GM19324 (cell line): ENCODE data around the gene ZNF138.
"Not testable (repeated sequence)": the region's sequence is repeated elsewhere in the genome, so short reads cannot be mapped to it uniquely, and the experiment has no call there.

Source experiments
- ATAC-seq: cut with Tn5 transposase; IDR thresholded peaks from one replicate; pipeline ENCODE4 v1.9.1; 2021; ENCODE audit warnings: mild to moderate bottlenecking, moderate library complexity; ENCODE audit not compliant: unreplicated experiment, low FRiP score

ZNF138 gene

GRCh38 chr7:64794171-64794844, at the start of gene ZNF138:
Gene ZNF138, plus strand, starts transcription at chr7:64794428. Its CDS starts 141 bp downstream, at chr7:64794569.
- ATAC-seq: peak; percentile 100

- ATAC-seq: no peak
These were observed 49.5 kb upstream of the ZNF138 start for GRCh38 chr7:64744680-64745079.

- no peak for ATAC-seq
These were observed 46.4 kb upstream of the ZNF138 start for GRCh38 chr7:64747802-64748201.

GRCh38 chr7:64753032-64753431, 41.2 kb upstream of the ZNF138 start:
- ATAC-seq: no peak

- no peak for ATAC-seq
These were observed 38.4 kb upstream of the ZNF138 start for GRCh38 chr7:64755865-64756264.

GRCh38 chr7:64758151-64758550, 36.1 kb upstream of the ZNF138 start:
- no peak for ATAC-seq

- no peak for ATAC-seq
These were observed 25.4 kb upstream of the ZNF138 start for GRCh38 chr7:64768824-64769223.

- no peak for ATAC-seq
These were observed 19.9 kb upstream of the ZNF138 start for GRCh38 chr7:64774204-64774842.

- no peak for ATAC-seq
These were observed 18.9 kb upstream of the ZNF138 start for GRCh38 chr7:64775289-64775688.

GRCh38 chr7:64784842-64785241, 9.4 kb upstream of the ZNF138 start:
- ATAC-seq: not testable (repeated sequence)

GRCh38 chr7:64787295-64787694, 6.9 kb upstream of the ZNF138 start:
- no peak for ATAC-seq

- not testable (repeated sequence) for ATAC-seq
These were observed 5.0 kb upstream of the ZNF138 start for GRCh38 chr7:64789241-64789640.

GRCh38 chr7:64793106-64793755, 997 bp upstream of the ZNF138 start:
- ATAC-seq: no peak

GRCh38 chr7:64795176-64795575, 948 bp downstream of the ZNF138 start:
- ATAC-seq: no peak

- not testable (repeated sequence) for ATAC-seq
These were observed 4.9 kb downstream of the ZNF138 start for GRCh38 chr7:64799169-64799568.

- ATAC-seq: no peak
These were observed 8.5 kb downstream of the ZNF138 start for GRCh38 chr7:64802699-64803098.

- ATAC-seq: no peak
These were observed 13.6 kb downstream of the ZNF138 start for GRCh38 chr7:64807731-64808365.

GRCh38 chr7:64811767-64812166, 17.5 kb downstream of the ZNF138 start:
- no peak for ATAC-seq

- no peak for ATAC-seq
These were observed 36.7 kb downstream of the ZNF138 start for GRCh38 chr7:64830926-64831325.

- ATAC-seq: no peak
These were observed 37.9 kb downstream of the ZNF138 start for GRCh38 chr7:64832136-64832535.

GRCh38 chr7:64834989-64835388, 40.8 kb downstream of the ZNF138 start:
- no peak for ATAC-seq
